Thoracic aorta (tissue), 2 donors: ENCODE results near the gene CCDC85C. TPM values are rescaled to one million over a fixed set of nuclear protein-coding genes. Genes with fewer than 3 reads are reported as not detected.

ENCODE experiments used
- ATAC-seq: fragments of 150-250 bp; one replicate; pipeline ENCODE4 v1.8.0; 2017; ENCODE audit warnings: low read depth; ENCODE audit not compliant: insufficient number of reproducible peaks, low FRiP score
- DNase-seq: peaks from one replicate; pipeline ENCODE4 v3.0.0-alpha.2; 2020; ENCODE audit warnings: low spot score
- H3K27ac ChIP-seq, 2 donors: fragments of 200-600 bp; sonication (generic); 1 replicate in 1 of 2; 2 replicates in 1 of 2; pipeline ENCODE4 v1.5.1; 2016; ENCODE audit warnings: mild to moderate bottlenecking in 2 of 2, moderate library complexity in 2 of 2
- H3K27me3 ChIP-seq: fragments of 200-600 bp; sonication (generic); replicated peaks from 2 replicates; pipeline ENCODE4 v1.6.0; 2016; ENCODE audit warnings: mild to moderate bottlenecking; ENCODE audit not compliant: insufficient read depth
- H3K36me3 ChIP-seq: fragments of 200-600 bp; sonication (generic); one replicate; pipeline ENCODE4 v1.5.1; 2016
- H3K4me1 ChIP-seq, 2 donors: fragments of 200-600 bp; sonication (generic); 1 replicate in 1 of 2; 2 replicates in 1 of 2; pipeline versions ENCODE4 v1.5.1 to v1.6.0; 2016; ENCODE audit warnings: low read depth in 2 of 2, mild to moderate bottlenecking in 1 of 2; ENCODE audit not compliant: control insufficient read depth in 1 of 2
- H3K4me3 ChIP-seq: fragments of 200-600 bp; sonication (generic); 2 replicates; pipeline ENCODE4 v1.5.1; 2016; ENCODE audit warnings: mild to moderate bottlenecking
- H3K9me3 ChIP-seq: fragments of 200-600 bp; sonication (generic); 2 replicates; pipeline ENCODE4 v1.5.1; 2016
- CTCF ChIP-seq: fragments of 200-600 bp; sonication (generic); IDR thresholded peaks from one replicate; pipeline ENCODE4 v1.5.1; 2019; ENCODE audit warnings: antibody characterized with exemption
- total RNA-seq, 2 donors: library from RNA; depleted of rRNA; stranded (reverse); fragments of >200 nt; gene quantifications; one replicate each; pipeline versions ENCODE4 v1.1.0 to v1.2.3, GENCODE V29; 2016

Gene CCDC85C
- total RNA-seq, 2 donors from 2014 or later: 1.5 to 4.1 TPM

GRCh38 chr14:99466758-99467157 lies 137.2 kb downstream of the CCDC85C start:
- peaks cover 8% of the 10 kb centered on the region for H3K36me3 ChIP-seq
- TF ChIP-seq CTCF: no peak
- no peak for DNase-seq
- H3K27ac ChIP-seq: no peak overlapping the region
- H3K4me3 ChIP-seq: no peak overlapping the region
- no peaks in the 10 kb centered on the region for H3K9me3 ChIP-seq
- H3K27me3 ChIP-seq: no peaks in the 10 kb centered on the region
- ATAC-seq: no peak
- peaks cover 0 to 7% of the 10 kb centered on the region in 2 donors for H3K4me1 ChIP-seq

GRCh38 chr14:99465288-99465687 lies 138.7 kb downstream of the CCDC85C start:
- DNase-seq: no peak
- peaks cover 11% of the 10 kb centered on the region for H3K36me3 ChIP-seq

GRCh38 chr14:99463974-99464373 lies 140.0 kb downstream of the CCDC85C start:
- H3K36me3 ChIP-seq: peaks cover 13% of the 10 kb centered on the region
- H3K4me1 ChIP-seq: peaks cover 0 to 7% of the 10 kb centered on the region in 2 donors
- H3K27ac ChIP-seq: no peak overlapping the region
- no peak for DNase-seq
- ATAC-seq: no peak
- no peaks in the 10 kb centered on the region for H3K27me3 ChIP-seq
- H3K9me3 ChIP-seq: no peaks in the 10 kb centered on the region
- TF ChIP-seq CTCF: no peak
- no peak overlapping the region for H3K4me3 ChIP-seq

More at GRCh38 chr14:99465288-99465687, 138.7 kb downstream of the CCDC85C start:
- TF ChIP-seq CTCF: no peak
- H3K4me1 ChIP-seq: peaks cover 0 to 7% of the 10 kb centered on the region in 2 donors
- no peak for ATAC-seq
- H3K9me3 ChIP-seq: no peaks in the 10 kb centered on the region
- no peaks in the 10 kb centered on the region for H3K27me3 ChIP-seq
- H3K27ac ChIP-seq: no peak overlapping the region
- no peak overlapping the region for H3K4me3 ChIP-seq

GRCh38 chr14:99462210-99462609 lies 141.8 kb downstream of the CCDC85C start:
- Histone ChIP-seq H3K27me3 (no peaks in the 10 kb centered on the region), H3K36me3 (peaks cover 21% of the 10 kb centered on the region), H3K4me3 (no peak overlapping the region), H3K27ac (no peak overlapping the region), H3K4me1 (peaks cover 0 to under 1% of the 10 kb centered on the region in 2 donors), H3K9me3 (no peaks in the 10 kb centered on the region)
- TF ChIP-seq CTCF: no peak
- ATAC-seq (no peak), DNase-seq (no peak)

- no peak overlapping the region for H3K4me3 ChIP-seq
- no peak for ATAC-seq
- H3K4me1 ChIP-seq: no peaks in the 10 kb centered on the region
- DNase-seq: no peak
- peaks cover 21% of the 10 kb centered on the region for H3K36me3 ChIP-seq
- H3K27me3 ChIP-seq: no peaks in the 10 kb centered on the region
- H3K27ac ChIP-seq: no peak overlapping the region
- TF ChIP-seq CTCF: no peak
- H3K9me3 ChIP-seq: no peaks in the 10 kb centered on the region
These were observed 142.5 kb downstream of the CCDC85C start for GRCh38 chr14:99461411-99462085.
